CD4-positive, alpha-beta T cell treated with Interleukin-12 subunit alpha and Interleukin-12 subunit beta, for 1 hour (primary cell): Measurements from ENCODE around the gene PCID2.
"Not testable (repeated sequence)": the region's sequence is repeated elsewhere in the genome, so short reads cannot be mapped to it uniquely, and the experiment has no call there.

ENCODE experiments used
- DNase-seq: peaks from one replicate; pipeline ENCODE4 v3.0.0-alpha.2; 2020

Gene PCID2

GRCh38 chr13:113208421-113209335, at the start of gene PCID2:
TSS of gene PCID2 (minus strand) at chr13:113208669. CDS start at chr13:113208634, 35 bp downstream.
- peak; percentile 93 for DNase-seq

- DNase-seq: not testable (repeated sequence)
These were observed 49.4 kb upstream of the PCID2 start for GRCh38 chr13:113257908-113258307.

DNA sequence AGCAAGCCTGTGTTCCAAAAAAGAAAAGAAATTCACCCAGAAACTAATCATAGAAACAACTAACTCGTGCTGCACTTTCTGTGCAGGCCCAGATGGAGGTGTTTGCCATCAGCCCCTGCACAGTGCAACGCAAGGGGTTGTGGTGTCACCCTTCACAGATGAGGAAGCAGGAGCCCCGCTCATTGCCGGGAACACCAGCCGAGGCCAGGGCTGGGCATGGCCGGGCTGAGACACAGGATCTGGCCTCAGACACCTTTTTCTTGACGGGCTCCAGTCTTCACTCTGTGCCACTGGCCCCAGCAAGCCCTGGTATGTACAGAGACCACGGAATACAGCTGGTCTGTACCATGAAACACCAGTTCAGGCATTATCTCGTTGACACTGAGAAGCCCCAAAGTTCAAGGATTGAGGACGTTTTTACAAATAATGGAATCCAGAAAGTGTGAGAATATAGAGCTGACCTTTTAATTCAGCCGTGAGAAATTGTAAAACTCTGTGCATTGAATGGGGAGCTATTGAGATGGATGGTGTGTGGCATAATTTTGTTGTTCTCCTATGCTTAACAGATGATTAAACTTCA, 44.1 kb upstream of the PCID2 start:
- no peak for DNase-seq

DNA sequence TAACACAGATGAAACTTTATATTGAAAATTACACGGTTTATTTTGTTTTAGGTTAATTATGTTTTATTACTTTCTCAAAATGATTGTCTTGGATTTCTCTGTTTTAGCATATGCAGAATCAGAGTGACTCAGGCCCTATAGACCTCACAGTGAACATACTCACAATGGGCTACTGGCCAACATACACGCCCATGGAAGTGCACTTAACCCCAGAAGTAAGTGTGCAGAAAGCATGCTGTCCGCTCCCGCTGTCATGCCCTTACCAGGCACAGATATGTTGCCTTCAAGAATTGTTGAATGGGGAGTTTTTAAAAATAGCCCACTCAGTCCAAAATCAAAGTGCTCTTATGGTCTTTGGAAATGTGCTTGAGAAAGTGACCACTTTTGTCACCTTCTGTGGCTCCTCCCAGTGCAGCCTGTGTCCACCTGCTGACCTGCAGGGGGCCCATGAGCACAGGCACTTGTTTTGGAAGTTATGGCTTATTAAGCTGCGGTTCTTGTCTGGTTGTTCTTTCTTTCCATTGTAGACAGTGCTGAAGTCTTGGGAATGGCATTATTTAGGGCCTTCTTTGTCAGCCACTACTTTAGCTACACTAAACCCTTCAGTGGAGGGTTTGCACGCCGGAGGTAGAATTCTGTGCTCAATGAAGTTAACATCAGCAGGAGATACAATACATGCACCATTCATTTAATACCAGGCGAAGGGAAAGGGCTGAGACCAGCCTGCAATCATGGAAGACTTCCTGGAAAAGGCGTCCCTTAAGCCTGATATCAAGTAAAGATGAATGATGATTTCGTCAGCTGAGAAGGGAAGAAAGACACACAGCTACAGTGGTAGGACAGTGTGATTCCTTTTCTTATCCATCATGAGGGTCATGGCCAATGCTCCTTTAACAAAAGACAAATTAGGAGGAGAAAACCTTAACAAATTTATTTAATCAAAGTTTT, 37.7 kb upstream of the PCID2 start:
- DNase-seq: no peak

DNA sequence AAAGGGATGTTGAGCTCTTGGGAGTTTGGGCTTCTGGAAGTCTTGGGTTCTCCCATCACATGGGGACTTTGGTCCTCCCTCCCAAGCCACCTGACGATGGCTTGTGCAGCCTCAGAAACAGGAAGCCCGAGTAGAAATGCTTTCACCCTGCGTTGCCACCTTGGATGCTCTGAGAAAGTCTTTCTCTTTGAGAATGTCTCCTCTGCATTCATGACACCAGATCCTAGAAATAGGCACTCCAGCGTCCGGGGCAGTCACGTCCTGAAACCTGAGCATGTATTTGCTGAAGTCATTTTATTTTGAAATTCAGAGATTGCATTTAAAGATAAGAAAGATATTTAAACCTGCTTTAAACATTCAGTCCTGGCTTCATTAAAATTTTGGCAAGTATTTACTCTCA, 35.4 kb upstream of the PCID2 start:
- no peak for DNase-seq

DNA sequence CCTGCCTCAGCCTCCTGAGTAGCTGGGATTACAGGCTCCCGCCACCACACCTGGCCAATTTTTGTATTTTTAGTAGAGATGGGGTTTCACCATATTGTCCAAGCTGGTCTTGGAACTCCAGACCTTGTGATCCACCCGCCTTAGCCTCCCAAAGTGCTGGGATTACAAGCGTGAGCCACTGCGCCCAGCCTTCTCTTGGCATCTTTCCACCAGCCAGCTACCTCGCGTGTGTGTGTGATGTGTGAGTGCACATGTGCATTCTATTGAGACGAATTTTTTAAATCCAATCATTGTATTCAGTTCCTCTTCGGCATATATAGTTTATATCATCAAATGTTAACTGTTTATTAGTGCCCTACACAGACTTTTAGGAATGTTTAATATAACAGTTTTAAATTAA, 33.2 kb upstream of the PCID2 start:
- not testable (repeated sequence) for DNase-seq

DNA sequence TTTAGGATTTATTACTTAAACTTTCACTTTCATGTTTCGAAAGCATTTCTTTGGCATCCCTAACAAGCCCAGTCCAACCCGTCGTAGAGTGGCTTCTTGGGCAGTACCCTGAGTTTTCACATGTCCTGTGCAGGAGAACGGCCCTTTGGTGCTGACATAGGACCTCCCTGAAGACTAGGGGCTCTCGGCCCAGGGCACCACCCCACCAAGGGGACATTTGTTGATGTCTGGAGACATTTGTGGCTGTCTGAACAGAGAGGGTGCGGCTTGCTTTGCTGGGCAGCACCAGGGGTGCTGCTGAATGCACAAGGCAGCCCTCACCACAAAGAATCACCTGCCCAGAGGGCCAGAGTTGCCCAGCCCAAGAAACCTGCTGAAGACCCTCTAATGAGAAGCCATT, 31.5 kb upstream of the PCID2 start:
- DNase-seq: no peak

DNA sequence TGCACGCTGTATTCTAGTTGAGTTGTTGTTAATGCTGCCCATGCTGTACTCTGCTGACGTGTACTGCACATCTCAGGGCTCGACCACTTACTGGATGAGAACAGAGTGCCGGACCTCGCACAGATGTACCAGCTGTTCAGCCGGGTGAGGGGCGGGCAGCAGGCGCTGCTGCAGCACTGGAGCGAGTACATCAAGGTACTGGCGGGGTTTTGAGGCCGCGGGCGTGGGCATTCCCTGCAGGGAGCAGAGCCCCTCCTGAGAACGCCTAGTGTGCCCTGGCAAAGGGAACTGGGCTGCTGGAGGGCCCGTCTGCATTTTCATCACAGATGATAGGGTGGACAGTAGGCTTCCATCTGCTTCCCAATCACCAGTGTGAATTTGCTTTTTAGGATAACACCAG, 30.9 kb upstream of the PCID2 start:
- DNase-seq: no peak

DNA sequence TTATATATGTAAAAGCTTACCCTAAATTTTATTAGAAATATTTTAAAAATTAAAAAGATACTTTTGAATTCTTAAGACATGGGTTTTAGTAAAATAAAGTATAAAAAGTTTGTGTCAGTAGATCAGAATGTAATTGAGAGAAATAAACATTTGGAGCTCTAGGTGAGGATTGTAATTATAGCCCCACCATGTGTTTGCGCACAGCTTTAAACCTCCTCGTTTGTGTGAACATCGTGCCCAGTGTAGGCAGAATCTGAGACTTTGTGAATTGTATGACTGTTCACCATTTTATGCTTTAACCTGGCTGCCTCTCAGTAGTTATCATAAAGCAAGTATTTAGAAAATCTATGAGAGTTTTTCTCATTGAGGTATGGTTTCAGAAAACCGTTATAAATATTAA, 30.1 kb upstream of the PCID2 start:
- peak; percentile 10 for DNase-seq

GRCh38 chr13:113233101-113233500, 24.6 kb upstream of the PCID2 start:
- no peak for DNase-seq

GRCh38 chr13:113232208-113233003, 23.9 kb upstream of the PCID2 start:
- DNase-seq: no peak

- DNase-seq: no peak
These were observed 23.1 kb upstream of the PCID2 start for GRCh38 chr13:113231306-113232207.

DNA sequence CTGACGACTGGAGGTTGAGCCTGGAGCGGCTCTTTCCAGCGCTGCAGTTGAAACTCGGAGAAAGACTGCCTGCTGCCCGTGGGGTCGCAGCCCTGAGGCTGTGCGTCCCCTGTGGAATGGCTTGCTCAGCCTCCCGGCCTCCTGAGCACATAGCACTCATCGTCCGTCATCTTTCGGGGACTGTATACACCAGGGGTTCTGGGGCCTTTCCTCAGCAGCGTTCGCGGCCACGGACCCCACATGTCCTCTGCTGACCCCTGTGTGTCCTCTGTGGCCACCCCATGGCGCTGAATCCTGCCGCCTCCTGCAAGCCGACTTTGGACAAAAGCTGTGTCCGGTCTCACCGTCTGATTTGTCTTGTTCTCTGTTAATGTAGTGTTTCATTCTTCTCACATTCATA, 21.3 kb upstream of the PCID2 start:
- no peak for DNase-seq

DNA sequence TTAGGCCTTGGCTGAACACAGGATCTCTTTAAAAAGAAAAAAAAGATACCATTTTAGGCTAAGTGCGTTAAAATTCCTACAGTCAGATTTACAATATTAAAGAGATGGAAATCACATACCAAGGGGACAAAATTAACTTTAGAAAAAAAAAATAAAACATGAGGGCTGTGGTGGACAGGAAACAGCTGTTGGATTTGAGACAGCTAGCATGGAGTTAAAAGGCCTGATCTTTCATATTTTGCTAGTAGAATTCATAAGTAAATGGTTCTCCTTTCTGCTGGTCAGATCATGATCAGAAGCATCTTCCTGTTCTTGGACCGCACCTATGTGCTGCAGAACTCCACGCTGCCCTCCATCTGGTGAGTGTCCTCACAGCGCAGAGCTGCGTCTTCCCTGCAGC, 20.7 kb upstream of the PCID2 start:
- DNase-seq: no peak

DNA sequence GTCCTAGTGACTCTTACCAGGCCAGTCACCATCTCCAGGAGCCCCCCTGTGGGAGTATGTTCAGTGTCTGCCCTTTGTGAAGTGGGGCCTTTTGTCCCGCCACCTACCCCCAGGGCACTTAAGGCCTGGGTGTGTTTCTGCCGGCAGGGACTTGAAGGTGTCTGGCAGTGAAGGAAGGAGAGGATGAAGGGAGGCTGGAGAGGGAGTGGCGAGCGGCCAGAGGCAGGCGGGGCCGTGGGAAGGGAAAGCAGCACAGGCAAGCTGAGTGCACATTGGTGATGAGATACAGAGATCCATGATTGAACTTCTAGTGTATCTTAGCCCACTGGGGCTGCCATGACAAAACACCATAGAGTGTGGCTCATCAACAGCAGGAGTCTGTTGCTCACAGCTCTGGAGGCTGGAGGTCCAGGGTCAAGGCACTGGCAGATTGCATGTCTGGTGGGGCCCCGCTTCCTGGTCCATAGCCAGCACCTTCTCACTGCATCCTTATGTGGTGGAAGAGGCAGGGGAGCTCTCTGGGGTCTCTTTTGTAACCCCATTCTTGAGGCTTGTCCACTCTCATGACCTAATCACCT, 18.5 kb upstream of the PCID2 start:
- no peak for DNase-seq

DNA sequence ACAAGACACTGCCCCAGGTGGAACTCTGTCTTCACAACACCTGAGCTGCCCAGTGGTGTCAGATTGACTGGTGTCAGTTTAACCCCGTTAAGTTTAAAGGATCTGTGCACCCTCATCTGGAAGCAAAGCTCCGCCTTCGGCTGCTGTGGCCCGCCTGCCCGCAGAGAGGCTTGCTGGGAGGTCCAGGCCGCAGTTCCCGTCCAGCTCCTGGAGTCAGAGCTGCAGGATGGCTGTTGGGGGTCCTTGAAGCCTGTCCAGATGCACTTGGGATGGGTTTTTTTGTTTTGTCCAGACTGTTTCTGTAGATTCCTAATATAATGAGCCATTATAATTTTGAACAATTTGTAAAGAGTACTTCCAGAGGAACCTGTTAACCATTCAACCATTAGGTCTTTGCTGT, 17.0 kb upstream of the PCID2 start:
- no peak for DNase-seq

- DNase-seq: no peak
These were observed 16.0 kb upstream of the PCID2 start for GRCh38 chr13:113224486-113224885.

DNA sequence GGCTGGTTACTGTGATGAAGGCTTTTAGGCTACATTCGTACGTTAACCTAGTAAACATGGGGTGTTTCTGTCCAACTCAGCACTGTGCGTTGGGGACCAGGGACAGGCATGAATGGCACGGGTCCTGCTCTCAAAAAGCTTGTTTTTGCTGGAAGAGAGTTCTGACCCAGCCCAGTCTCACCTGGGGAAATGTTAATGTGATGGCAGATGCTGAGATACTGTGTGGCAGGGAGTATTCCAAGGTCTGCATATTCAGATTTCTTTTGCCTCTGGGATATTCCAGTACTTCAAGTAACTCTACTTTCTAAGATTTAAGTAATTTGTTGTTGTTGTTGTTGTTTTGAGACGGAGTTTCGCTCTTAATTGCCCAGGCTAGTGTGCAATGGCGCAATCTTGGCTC, 14.6 kb upstream of the PCID2 start:
- DNase-seq: no peak

- peak; percentile 13 for DNase-seq
These were observed 12.4 kb upstream of the PCID2 start for GRCh38 chr13:113220877-113221276.

DNA sequence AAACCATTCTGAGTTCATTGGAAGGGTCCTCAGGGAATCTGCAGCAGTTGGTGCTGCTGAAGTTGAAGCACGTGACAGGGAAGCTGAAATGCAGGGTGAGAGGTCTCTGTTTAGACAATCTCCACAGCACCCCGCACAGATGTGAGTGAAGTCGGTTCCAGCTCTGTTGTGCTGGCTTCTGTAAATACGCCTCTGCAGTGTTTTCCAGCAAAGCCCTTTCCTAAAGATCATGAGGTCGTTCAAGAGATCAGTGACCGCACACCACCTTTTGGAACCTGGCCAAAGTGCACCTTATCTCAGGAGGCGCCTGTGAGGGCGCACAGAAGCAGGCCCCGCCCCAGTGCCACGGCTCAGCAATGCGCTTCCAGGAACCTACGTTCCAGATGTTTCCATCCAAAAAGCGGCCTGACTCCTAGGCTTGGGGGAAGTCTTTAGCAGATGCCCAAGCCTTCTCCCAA, 11.7 kb upstream of the PCID2 start:
- DNase-seq: no peak
